HG03460 (cell line): ENCODE results near the gene CRYZL1.

Experiments used
- ATAC-seq: cut with Tn5 transposase; IDR thresholded peaks from one replicate; pipeline ENCODE4 v1.9.1; 2021; ENCODE audit not compliant: unreplicated experiment

Gene CRYZL1

DNA sequence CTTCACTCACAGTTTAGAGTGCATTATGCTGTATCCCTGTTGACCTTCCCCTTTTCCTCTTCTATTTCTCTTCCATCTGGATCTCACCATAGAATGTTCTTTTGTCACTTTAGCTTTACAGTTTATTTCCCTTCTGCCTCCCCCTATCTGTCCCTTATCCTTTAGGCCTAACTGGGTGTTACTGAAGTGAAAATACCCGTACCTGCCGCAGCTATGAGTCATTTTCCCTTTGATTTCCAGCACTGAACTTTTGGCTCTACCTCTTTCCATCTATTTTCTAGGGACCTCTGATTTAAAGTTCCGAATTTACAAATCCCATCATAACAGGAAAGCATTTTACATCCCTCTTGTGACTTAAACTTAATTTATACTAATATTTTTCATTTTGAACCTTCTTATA, 20.5 kb upstream of the CRYZL1 start:
- ATAC-seq = no peak

GRCh38 chr21:33661146-33661545, 19.6 kb upstream of the CRYZL1 start:
- no peak for ATAC-seq

DNA sequence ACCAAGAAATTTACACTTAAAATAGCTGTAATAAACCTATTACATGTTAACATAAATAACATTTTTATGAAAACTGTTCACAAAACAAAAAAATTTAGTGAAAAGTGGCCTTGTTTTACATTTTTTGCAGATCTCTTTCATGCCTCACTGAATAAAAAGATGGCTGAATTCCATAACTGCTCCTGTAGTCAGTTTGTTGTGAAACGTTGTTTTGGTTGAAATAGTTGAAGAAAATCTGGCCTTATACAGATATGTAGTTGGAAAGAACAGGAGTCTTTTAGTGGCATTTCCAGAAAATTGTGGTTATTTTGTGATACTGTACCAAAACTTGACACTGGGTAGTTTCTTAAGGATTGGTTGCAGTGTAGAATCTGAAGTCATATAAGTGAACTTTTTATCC, 18.9 kb upstream of the CRYZL1 start:
- no peak for ATAC-seq

GRCh38 chr21:33659568-33659949, 18.0 kb upstream of the CRYZL1 start:
- no peak for ATAC-seq

- no peak for ATAC-seq
Observed at GRCh38 chr21:33658919-33659567, 17.5 kb upstream of the CRYZL1 start.

DNA sequence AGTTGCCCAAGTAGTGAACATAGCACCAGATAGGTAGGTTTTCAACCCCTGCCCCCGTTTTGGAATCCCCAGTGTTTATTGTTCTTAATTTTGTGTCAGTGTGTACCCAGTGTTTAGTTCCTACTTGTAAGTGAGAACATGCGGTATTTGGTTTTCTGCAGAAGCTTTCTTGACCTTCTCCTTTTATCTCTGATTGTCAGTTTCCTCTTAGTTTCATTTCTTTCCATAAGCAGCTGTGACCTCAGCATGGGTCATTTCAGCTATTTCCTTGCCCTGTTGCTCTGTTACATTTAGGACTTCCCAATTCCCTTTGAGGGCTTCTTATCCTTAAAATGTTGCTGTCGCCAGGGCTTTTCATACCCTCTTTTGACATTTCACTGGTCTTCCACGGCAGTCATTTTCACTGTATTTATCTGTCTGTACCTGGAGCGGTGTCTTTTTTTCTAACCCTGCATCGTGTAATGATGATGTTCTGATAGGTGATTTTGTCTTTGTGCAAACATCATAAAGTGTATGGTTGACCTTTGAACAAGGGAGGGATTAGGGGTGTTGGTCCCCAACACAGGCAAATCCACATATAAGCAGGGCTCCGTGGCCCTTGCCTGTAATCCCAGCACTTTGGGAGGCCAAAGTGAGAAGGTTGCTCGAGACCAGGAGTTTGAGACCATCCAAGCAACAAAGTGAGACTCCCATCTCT, 15.7 kb upstream of the CRYZL1 start:
- ATAC-seq = no peak

DNA sequence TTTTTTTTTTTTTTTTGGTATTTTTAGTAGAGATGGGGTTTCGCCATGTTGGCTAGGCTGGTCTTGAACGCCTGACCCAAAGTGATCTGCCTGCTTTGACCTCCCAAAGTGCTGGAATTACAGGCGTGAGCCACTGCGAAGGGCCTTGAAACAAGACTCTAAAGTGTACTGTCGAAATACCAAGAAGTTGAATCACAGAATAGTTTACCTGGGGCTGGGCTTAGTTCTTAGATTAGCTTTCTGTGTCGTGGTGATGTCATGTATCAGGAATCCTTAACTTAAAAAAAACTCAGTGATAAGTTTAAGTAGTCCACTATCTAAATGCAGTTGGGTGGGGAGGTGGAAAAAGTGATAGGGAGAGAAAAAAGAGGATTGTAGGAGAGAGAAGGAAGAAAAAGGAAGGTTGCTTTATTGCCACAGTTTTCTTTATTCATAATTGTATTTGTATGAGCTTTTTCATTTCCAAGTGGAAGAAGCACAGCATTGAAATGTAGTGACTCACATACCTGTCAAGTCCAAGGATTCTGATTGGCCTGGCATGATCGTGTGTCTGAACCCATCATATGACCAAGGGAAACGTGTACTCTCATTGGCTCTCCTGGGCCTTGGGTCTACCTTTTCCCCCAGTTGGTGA, 14.2 kb upstream of the CRYZL1 start:
- no peak for ATAC-seq

DNA sequence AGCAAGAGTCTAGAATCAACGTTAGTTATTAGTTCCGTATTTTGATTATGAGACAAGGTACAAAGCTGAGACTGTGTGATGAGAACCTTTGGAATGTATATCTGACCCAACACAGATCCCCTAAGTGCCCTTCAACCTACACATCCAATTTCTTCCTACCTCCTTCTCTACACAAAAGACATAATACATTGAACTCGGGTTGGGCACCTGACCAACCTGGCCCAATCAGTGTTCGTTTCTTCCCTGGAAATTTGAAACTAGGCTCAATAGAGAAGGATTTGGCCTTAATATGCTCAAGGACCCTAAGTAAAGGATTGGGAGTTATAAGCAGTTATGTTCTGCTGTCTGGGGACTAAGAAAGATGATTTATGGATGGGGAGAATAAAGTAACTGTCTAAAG, 12.9 kb upstream of the CRYZL1 start:
- no peak for ATAC-seq

DNA sequence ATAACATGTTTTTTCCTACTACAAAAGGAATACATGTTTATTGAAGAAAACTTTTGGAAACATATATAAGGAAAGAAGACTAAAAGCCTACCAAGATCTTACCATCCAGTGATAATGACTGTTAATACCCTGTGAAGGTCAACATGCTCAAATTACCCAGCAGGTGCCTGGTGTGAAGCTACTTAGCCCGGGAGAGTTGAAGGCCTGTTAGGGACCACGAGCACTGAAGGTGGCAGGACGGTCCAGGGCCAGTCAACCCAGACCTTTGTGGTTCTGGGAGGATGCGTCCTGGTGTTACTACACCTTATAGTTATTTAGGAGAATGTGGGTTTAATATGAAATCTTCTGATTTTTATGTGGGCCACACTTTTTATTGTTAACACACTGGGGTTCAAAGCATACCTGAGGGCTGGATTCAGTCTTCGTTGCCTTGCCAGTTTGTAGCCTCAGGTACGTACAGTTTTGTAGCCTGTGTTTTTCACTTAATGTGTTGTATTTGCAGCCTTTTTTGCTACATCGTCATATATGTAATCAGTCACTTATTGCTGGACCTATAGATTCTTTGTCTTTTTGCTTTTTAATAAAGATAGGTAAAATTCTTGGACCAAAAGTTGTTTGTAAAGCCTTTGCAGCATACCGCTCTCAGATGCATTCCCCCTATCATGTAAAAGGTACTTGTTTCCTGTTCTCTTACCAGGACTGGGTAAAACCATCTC, 10.6 kb upstream of the CRYZL1 start:
- no peak for ATAC-seq

GRCh38 chr21:33650929-33651509, 9.5 kb upstream of the CRYZL1 start:
- ATAC-seq = no peak

DNA sequence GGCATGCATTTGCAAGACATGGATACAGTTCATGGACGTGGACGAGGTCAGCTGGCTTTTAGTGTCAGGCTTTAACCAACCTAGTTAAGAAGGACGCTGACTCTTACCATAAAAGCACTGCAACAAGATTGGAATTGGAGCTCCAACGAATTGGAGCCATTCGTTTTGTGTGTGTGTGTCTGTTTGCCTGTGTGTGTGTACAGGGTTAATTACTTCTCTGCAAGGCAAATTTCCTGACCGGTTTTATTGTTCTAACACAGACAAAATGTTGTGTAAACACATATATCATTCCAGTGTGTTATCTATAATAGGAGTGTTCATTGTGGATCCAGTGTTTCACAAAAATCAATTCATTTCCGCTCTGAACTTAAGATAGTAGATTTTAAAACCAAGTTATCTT, 8.7 kb upstream of the CRYZL1 start:
- no peak for ATAC-seq

GRCh38 chr21:33648555-33648954, 7.0 kb upstream of the CRYZL1 start:
- ATAC-seq = no peak

DNA sequence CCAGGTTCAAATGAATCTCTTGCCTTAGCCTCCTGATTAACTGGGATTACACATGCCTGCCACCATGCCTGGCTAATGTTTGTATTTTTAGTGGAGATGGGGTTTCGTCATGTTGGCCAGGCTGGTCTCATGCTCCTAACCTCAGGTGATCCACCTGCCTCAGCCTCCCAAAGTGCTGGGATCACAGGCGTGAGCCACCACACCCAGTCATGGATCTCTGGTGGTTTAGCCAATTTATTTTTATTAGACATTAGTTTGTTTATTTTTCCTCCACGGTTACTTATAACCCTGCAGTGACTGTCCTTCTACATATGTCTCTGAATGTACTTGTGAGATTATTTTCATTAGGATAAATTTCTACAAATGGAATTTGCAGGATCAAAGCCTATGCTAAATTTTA, 6.0 kb upstream of the CRYZL1 start:
- ATAC-seq = no peak

DNA sequence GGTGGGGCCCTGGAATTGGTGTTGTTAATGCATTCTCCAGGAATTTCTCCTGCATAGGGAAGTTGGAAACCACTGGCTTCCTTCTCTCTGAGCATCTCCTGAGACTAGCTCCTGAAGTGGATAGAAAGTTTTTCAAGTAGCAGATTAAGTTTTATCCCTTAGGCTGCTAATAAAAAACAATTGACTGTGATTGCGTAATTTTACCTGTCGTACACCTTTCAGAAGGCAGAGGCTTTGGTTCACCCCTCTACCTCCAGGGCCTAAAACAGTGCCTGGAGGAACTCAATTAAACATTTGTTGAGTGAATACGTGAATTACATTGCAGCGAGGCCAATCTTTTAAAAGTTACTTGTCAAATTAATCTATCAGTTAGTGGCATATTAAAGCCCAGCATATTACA, 4.2 kb upstream of the CRYZL1 start:
- no peak for ATAC-seq

- no peak for ATAC-seq
Observed at GRCh38 chr21:33644383-33645074, 3.0 kb upstream of the CRYZL1 start.

DNA sequence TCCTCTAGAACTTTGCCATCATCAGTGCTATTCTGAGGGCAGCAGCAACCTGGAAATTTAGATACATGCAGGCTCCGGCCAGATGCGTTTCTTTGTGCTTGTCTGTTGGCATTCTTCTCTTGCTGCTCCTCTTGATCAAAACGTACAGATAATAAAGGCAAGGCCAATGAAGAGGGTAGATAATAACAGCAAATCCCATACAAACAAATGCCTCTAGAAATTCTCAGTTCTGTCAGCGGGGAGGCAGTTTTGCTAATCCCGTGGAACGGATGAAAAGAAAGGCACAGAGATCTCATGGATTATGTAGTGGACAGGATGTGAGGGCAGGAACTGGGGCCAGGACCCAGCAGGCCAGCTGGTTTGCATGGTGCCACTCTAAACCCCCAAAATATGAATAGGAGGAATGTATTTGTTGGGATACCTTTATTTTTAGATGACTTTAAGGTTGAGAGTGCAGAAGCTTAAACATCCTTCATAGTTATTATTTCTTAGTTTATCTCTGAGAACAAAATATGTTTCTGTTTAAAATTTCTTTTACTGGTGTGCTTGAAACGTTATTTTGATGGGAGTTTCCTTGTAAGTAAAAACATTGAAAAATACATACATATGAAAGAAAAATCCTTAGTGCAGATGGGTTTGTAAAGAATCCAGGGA, 2.2 kb upstream of the CRYZL1 start:
- ATAC-seq = no peak

- no peak for ATAC-seq
Observed at GRCh38 chr21:33642896-33643657, 1.5 kb upstream of the CRYZL1 start.

GRCh38 chr21:33642027-33642895, 720 bp upstream of the CRYZL1 start, which contains the start of gene ITSN1:
TSS of gene ITSN1 (plus strand) at chr21:33642501. CDS start at chr21:33718829, 76,328 bp downstream.
- ATAC-seq = peak; percentile 87
